ENCODE measurements around the gene SSC5D.

SSC5D gene

GRCh38 chr19:55473225-55474012, 14.8 kb upstream of the SSC5D start:
- Histone ChIP-seq H3K9me3 (ENCODE audit: control insufficient read depth in 1 of 2, low read length in 2 of 2) (no peaks in the 10 kb centered on the region), H3K36me3 (ENCODE audit: control insufficient read depth in 1 of 2, insufficient read depth in 2 of 2, low read length in 2 of 2) (no peaks in the 10 kb centered on the region), H3K27me3 (ENCODE audit: control insufficient read depth in 1 of 2, insufficient read depth in 2 of 2, low read length in 2 of 2) (no peaks in the 10 kb centered on the region), H3K9ac (ENCODE audit: low read depth in 1 of 2, low read length in 2 of 2) (no peak overlapping the region), H3K4me3 (ENCODE audit: low read depth in 1 of 2, low read length in 2 of 2) (no peak overlapping the region), H3K27ac (ENCODE audit: low read depth, low read length) (no peak overlapping the region), H3K4me1 (ENCODE audit: control insufficient read depth in 1 of 2, insufficient read depth in 2 of 2, low read length in 2 of 2) (peaks cover 11 to 16% of the 10 kb centered on the region in 2 donors)

- Histone ChIP-seq H3K4me3 (ENCODE audit: low read depth in 1 of 2, low read length in 2 of 2) (no peak overlapping the region), H3K27ac (ENCODE audit: low read depth, low read length) (no peak overlapping the region), H3K27me3 (ENCODE audit: control insufficient read depth in 1 of 2, insufficient read depth in 2 of 2, low read length in 2 of 2) (no peaks in the 10 kb centered on the region), H3K9ac (ENCODE audit: low read depth in 1 of 2, low read length in 2 of 2) (no peak overlapping the region), H3K4me1 (ENCODE audit: control insufficient read depth in 1 of 2, insufficient read depth in 2 of 2, low read length in 2 of 2) (peaks cover 11 to 16% of the 10 kb centered on the region in 2 donors), H3K9me3 (ENCODE audit: control insufficient read depth in 1 of 2, low read length in 2 of 2) (no peaks in the 10 kb centered on the region), H3K36me3 (ENCODE audit: control insufficient read depth in 1 of 2, insufficient read depth in 2 of 2, low read length in 2 of 2) (no peaks in the 10 kb centered on the region)
These were observed 13.7 kb upstream of the SSC5D start for GRCh38 chr19:55474269-55475265.

- Histone ChIP-seq H3K36me3 (ENCODE audit: control insufficient read depth in 1 of 2, insufficient read depth in 2 of 2, low read length in 2 of 2) (no peaks in the 10 kb centered on the region), H3K4me1 (ENCODE audit: control insufficient read depth in 1 of 2, insufficient read depth in 2 of 2, low read length in 2 of 2) (peaks cover 9 to 13% of the 10 kb centered on the region in 2 donors), H3K27ac (ENCODE audit: low read depth, low read length) (peak within 1 kb of the TSS; percentile 88), H3K9ac (ENCODE audit: low read depth in 1 of 2, low read length in 2 of 2) (peak within 1 kb of the TSS; percentile 57 to 64), H3K9me3 (ENCODE audit: control insufficient read depth in 1 of 2, low read length in 2 of 2) (no peaks in the 10 kb centered on the region), H3K27me3 (ENCODE audit: control insufficient read depth in 1 of 2, insufficient read depth in 2 of 2, low read length in 2 of 2) (no peaks in the 10 kb centered on the region), H3K4me3 (ENCODE audit: low read depth in 1 of 2, low read length in 2 of 2) (peak within 1 kb of the TSS; percentile 79 to 97)
These were observed 12.0 kb upstream of the SSC5D start, which contains the start of gene ZNF628 for GRCh38 chr19:55476100-55476775. Gene ZNF628, plus strand, starts transcription at chr19:55476617. Its CDS starts 3,294 bp downstream, at chr19:55479911.

GRCh38 chr19:55477905-55478304, 10.3 kb upstream of the SSC5D start:
- Histone ChIP-seq H3K27ac (ENCODE audit: low read depth, low read length) (no peak overlapping the region), H3K4me1 (ENCODE audit: control insufficient read depth in 1 of 2, insufficient read depth in 2 of 2, low read length in 2 of 2) (peaks cover 6 to 12% of the 10 kb centered on the region in 2 donors), H3K9me3 (ENCODE audit: control insufficient read depth in 1 of 2, low read length in 2 of 2) (no peaks in the 10 kb centered on the region), H3K4me3 (ENCODE audit: low read depth in 1 of 2, low read length in 2 of 2) (no peak overlapping the region), H3K27me3 (ENCODE audit: control insufficient read depth in 1 of 2, insufficient read depth in 2 of 2, low read length in 2 of 2) (no peaks in the 10 kb centered on the region), H3K36me3 (ENCODE audit: control insufficient read depth in 1 of 2, insufficient read depth in 2 of 2, low read length in 2 of 2) (peaks cover 0 to 5% of the 10 kb centered on the region in 2 donors), H3K9ac (ENCODE audit: low read depth in 1 of 2, low read length in 2 of 2) (no peak overlapping the region)

GRCh38 chr19:55478364-55478763, 9.9 kb upstream of the SSC5D start:
- no peak overlapping the region for H3K4me3 ChIP-seq (ENCODE audit: low read depth in 1 of 2, low read length in 2 of 2)
- H3K27ac ChIP-seq (ENCODE audit: low read depth, low read length), result no peak overlapping the region
- no peak overlapping the region for H3K9ac ChIP-seq (ENCODE audit: low read depth in 1 of 2, low read length in 2 of 2)
- no peaks in the 10 kb centered on the region for H3K9me3 ChIP-seq (ENCODE audit: control insufficient read depth in 1 of 2, low read length in 2 of 2)
- no peaks in the 10 kb centered on the region for H3K27me3 ChIP-seq (ENCODE audit: control insufficient read depth in 1 of 2, insufficient read depth in 2 of 2, low read length in 2 of 2)
- peaks cover 0 to 7% of the 10 kb centered on the region in 2 donors for H3K36me3 ChIP-seq (ENCODE audit: control insufficient read depth in 1 of 2, insufficient read depth in 2 of 2, low read length in 2 of 2)
- peaks cover 6 to 12% of the 10 kb centered on the region in 2 donors for H3K4me1 ChIP-seq (ENCODE audit: control insufficient read depth in 1 of 2, insufficient read depth in 2 of 2, low read length in 2 of 2)

- peaks cover 6 to 14% of the 10 kb centered on the region in 2 donors for H3K4me1 ChIP-seq (ENCODE audit: control insufficient read depth in 1 of 2, insufficient read depth in 2 of 2, low read length in 2 of 2)
- no peak overlapping the region for H3K27ac ChIP-seq (ENCODE audit: low read depth, low read length)
- no peak overlapping the region for H3K9ac ChIP-seq (ENCODE audit: low read depth in 1 of 2, low read length in 2 of 2)
- H3K27me3 ChIP-seq (ENCODE audit: control insufficient read depth in 1 of 2, insufficient read depth in 2 of 2, low read length in 2 of 2), result no peaks in the 10 kb centered on the region
- H3K4me3 ChIP-seq (ENCODE audit: low read depth in 1 of 2, low read length in 2 of 2), result no peak overlapping the region
- H3K36me3 ChIP-seq (ENCODE audit: control insufficient read depth in 1 of 2, insufficient read depth in 2 of 2, low read length in 2 of 2), result peaks cover 0 to 7% of the 10 kb centered on the region in 2 donors
- H3K9me3 ChIP-seq (ENCODE audit: control insufficient read depth in 1 of 2, low read length in 2 of 2), result no peaks in the 10 kb centered on the region
These were observed 9.2 kb upstream of the SSC5D start for GRCh38 chr19:55479045-55479444.

GRCh38 chr19:55479451-55480230, 8.6 kb upstream of the SSC5D start:
- Histone ChIP-seq H3K27ac (ENCODE audit: low read depth, low read length) (no peak overlapping the region), H3K9me3 (ENCODE audit: control insufficient read depth in 1 of 2, low read length in 2 of 2) (no peaks in the 10 kb centered on the region), H3K4me1 (ENCODE audit: control insufficient read depth in 1 of 2, insufficient read depth in 2 of 2, low read length in 2 of 2) (peaks cover 12 to 20% of the 10 kb centered on the region in 2 donors), H3K4me3 (ENCODE audit: low read depth in 1 of 2, low read length in 2 of 2) (no peak overlapping the region), H3K36me3 (ENCODE audit: control insufficient read depth in 1 of 2, insufficient read depth in 2 of 2, low read length in 2 of 2) (peaks cover 0 to 7% of the 10 kb centered on the region in 2 donors), H3K27me3 (ENCODE audit: control insufficient read depth in 1 of 2, insufficient read depth in 2 of 2, low read length in 2 of 2) (peaks cover 0 to 2% of the 10 kb centered on the region in 2 donors), H3K9ac (ENCODE audit: low read depth in 1 of 2, low read length in 2 of 2) (no peak overlapping the region)

GRCh38 chr19:55481148-55481793, 7.0 kb upstream of the SSC5D start:
- H3K9ac ChIP-seq (ENCODE audit: low read depth in 1 of 2, low read length in 2 of 2), result no peak overlapping the region
- H3K27me3 ChIP-seq (ENCODE audit: control insufficient read depth in 1 of 2, insufficient read depth in 2 of 2, low read length in 2 of 2), result peaks cover 0 to 7% of the 10 kb centered on the region in 2 donors
- H3K4me1 ChIP-seq (ENCODE audit: control insufficient read depth in 1 of 2, insufficient read depth in 2 of 2, low read length in 2 of 2), result peaks cover 5 to 20% of the 10 kb centered on the region in 2 donors
- H3K9me3 ChIP-seq (ENCODE audit: control insufficient read depth in 1 of 2, low read length in 2 of 2), result no peaks in the 10 kb centered on the region
- peaks cover 0 to 7% of the 10 kb centered on the region in 2 donors for H3K36me3 ChIP-seq (ENCODE audit: control insufficient read depth in 1 of 2, insufficient read depth in 2 of 2, low read length in 2 of 2)
- H3K27ac ChIP-seq (ENCODE audit: low read depth, low read length), result no peak overlapping the region
- H3K4me3 ChIP-seq (ENCODE audit: low read depth in 1 of 2, low read length in 2 of 2), result no peak overlapping the region

GRCh38 chr19:55481794-55482155, 6.5 kb upstream of the SSC5D start:
- H3K4me3 ChIP-seq (ENCODE audit: low read depth in 1 of 2, low read length in 2 of 2), result no peak overlapping the region
- H3K36me3 ChIP-seq (ENCODE audit: control insufficient read depth in 1 of 2, insufficient read depth in 2 of 2, low read length in 2 of 2), result peaks cover 0 to 7% of the 10 kb centered on the region in 2 donors
- H3K9ac ChIP-seq (ENCODE audit: low read depth in 1 of 2, low read length in 2 of 2), result no peak overlapping the region
- H3K27me3 ChIP-seq (ENCODE audit: control insufficient read depth in 1 of 2, insufficient read depth in 2 of 2, low read length in 2 of 2), result peaks cover 0 to 9% of the 10 kb centered on the region in 2 donors
- no peaks in the 10 kb centered on the region for H3K9me3 ChIP-seq (ENCODE audit: control insufficient read depth in 1 of 2, low read length in 2 of 2)
- no peak overlapping the region for H3K27ac ChIP-seq (ENCODE audit: low read depth, low read length)
- peaks cover 5 to 20% of the 10 kb centered on the region in 2 donors for H3K4me1 ChIP-seq (ENCODE audit: control insufficient read depth in 1 of 2, insufficient read depth in 2 of 2, low read length in 2 of 2)

All from duodenal mucosa (tissue), 2 donors.